RWPE1 (cell line): ENCODE results near the gene QKI.

Experiments used
- CTCF ChIA-PET: fragments of 350-600 bp; sonication (Branson Sonifier 250); formaldehyde crosslinking; extraction: SDS; loops from one replicate; lab custom pipeline; 2021; lab: Yijun Ruan, JAX
- POLR2A ChIA-PET: fragments of 400-600 bp; formaldehyde crosslinking; extraction: SDS; loops from one replicate; lab custom pipeline; 2020; ENCODE audit warnings: antibody characterized with exemption; ENCODE audit not compliant: low non-redundant PET; lab: Yijun Ruan, JAX
- DNase-seq: peaks from one replicate; pipeline ENCODE4 v3.0.0; 2012; ENCODE audit warnings: low spot score
- H3K27ac ChIP-seq: fragments of 450-650 bp; 2 replicates; pipeline ENCODE4 v1.5.1; 2017
- CTCF ChIP-seq: fragments of 450-650 bp; conservative IDR thresholded peaks from 2 replicates; pipeline ENCODE4 v1.5.1; 2017; ENCODE audit warnings: low read depth, mild to moderate bottlenecking

The QKI gene

DNA sequence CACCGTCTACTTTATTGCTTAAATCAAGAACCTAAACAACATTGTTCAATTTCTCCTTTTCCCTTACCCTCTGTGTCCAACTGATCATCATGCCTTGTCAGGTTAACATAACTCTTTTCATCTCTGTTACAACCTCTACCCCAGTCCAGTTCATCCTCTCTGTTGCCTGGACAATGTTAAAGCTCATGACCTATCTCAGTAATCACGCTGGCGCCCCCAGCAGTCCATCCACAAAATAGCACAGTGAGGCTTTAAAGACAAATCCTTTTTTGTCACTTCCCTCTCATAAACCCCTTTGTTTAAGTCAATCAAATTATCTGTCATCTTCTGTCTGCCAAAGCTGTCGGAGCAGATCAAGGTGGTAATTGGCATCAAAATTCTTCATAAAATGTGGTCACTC lies 140.1 kb downstream of the QKI start:
- DNase-seq: peak; percentile 19
- no peak; the same call in 1 of the 2 replicates for TF ChIP-seq CTCF
- ChIA-PET CTCF (interaction anchor here (0.6 kb wide), 1 partner anchor 43 kb away, joined by 3 read pairs; no protein-coding TSS in a partner anchor), POLR2A (no interaction called here)
- H3K27ac ChIP-seq: no peak overlapping the region

DNA sequence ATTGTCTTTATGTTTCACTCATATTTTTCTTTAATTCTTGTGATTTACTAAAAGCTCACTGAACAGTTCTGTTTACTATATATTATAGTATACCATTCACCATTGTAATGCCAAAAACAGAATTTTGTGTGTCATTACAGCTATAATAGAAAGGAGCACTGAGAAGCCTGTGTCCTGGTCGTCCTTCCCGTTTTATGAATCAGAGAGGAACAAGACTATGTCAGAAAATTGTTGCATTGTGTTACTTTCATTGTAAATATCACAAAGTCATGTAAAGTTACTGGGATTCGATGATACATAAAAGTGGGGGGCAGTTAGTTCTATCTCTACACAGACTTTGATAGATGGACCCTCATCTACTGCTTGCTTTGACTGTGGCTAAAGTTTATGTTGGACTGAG lies 145.1 kb downstream of the QKI start:
- TF ChIP-seq CTCF: no peak
- POLR2A ChIA-PET: no interaction called here
- DNase-seq: no peak
- CTCF ChIA-PET: interaction anchor here (1.0 kb wide), 1 partner anchor 10 kb away, joined by 3 read pairs; no protein-coding TSS in a partner anchor
- H3K27ac ChIP-seq: no peak overlapping the region

DNA sequence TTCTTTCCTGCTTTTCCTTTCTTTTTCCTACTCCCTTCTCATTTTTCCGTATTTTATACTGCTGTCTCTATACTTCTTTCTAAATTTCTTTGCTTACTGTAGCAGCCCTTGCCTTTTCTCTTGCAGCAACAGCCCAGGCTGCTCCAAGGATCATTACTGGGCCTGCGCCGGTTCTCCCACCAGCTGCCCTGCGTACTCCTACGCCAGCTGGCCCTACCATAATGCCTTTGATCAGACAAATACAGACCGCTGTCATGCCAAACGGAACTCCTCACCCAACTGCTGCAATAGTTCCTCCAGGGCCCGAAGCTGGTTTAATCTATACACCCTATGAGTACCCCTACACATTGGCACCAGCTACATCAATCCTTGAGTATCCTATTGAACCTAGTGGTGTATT lies 148.8 kb downstream of the QKI start:
- no peak for TF ChIP-seq CTCF
- POLR2A ChIA-PET: no interaction called here
- CTCF ChIA-PET: interaction anchor here (0.6 kb wide), 1 partner anchor 1667 kb away, joined by 3 read pairs; no protein-coding TSS in a partner anchor
- no peak for DNase-seq
- H3K27ac ChIP-seq: no peak overlapping the region

GRCh38 chr6:163564534-163564933 lies 150.0 kb downstream of the QKI start:
- no peak for TF ChIP-seq CTCF
- no peak for DNase-seq
- ChIA-PET POLR2A (no interaction called here), CTCF (no interaction called here)
- no peak overlapping the region for H3K27ac ChIP-seq

- DNase-seq: no peak
- CTCF ChIA-PET: interaction anchor here (0.5 kb wide), 1 partner anchor 15 kb away, joined by 3 read pairs; no protein-coding TSS in a partner anchor
- H3K27ac ChIP-seq: no peak overlapping the region
- TF ChIP-seq CTCF: no peak
- POLR2A ChIA-PET: no interaction called here
These were observed 150.6 kb downstream of the QKI start for GRCh38 chr6:163565140-163565539.

DNA sequence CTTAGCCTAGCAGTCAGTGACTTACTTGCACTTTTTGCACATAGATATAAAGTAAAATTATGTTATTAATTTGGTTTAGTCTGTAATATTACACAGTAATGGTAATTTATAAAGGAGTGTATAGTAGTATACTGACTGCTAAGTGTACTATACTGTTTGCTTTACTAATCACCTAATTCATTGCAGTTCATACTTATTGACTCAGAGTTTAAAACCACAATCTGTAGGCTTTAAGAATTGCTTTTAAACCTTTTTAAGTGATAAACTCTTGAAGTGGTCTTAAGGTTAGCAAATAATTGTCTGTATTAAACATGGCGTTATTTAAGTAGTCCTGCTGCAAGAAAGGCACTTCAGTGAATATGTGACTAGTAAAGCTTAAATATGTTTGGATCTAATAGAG lies 151.5 kb downstream of the QKI start:
- H3K27ac ChIP-seq: no peak overlapping the region
- DNase-seq: no peak
- TF ChIP-seq CTCF: no peak
- ChIA-PET POLR2A (no interaction called here), CTCF (no interaction called here)
